GM12874 (cell line): ENCODE measurements around the gene PKDCC.

ENCODE experiments used
- CTCF ChIP-seq: IDR thresholded peaks from 2 replicates; pipeline ENCODE4 v1.5.1; 2011; ENCODE audit warnings: low read depth, mild to moderate bottlenecking, control low read depth, low read length, moderate library complexity; ENCODE audit not compliant: insufficient read depth

The PKDCC gene

DNA sequence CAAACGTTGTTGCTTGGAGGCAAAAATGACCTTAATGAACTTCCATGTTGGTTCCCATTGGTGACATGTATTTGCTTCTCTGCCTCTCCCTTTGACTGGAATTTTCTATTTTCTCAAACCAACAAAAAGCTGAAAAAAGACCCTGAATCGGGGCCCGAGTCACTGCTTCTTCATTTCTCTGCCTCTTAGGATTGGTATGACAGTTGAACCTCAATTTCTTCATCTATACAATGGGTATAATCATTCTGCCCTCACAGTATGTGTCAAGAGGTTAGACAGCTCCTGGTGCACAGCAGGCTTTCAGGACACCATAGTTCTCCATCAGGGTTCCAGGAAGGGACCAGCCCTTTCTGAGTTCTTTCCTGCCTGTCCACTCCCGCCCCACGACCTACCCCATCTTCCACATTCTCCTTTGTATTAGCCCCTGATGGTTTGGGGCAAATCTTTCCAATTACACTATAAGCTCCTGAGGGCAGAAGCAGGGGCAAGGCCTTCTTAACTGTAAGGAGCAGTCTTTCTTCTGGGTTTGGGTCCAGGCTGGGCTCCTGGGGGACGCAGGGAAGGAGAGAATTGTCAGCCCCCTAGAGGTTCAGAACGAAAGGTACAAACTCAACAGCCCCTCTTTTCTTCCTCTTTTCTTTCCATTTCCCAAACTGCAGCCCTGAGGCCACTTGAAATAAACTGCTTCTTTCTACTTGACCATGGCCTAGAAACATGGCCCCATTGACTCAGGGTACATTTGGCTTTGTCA is 6.3 kb upstream of the PKDCC start:
- no peak for TF ChIP-seq CTCF

DNA sequence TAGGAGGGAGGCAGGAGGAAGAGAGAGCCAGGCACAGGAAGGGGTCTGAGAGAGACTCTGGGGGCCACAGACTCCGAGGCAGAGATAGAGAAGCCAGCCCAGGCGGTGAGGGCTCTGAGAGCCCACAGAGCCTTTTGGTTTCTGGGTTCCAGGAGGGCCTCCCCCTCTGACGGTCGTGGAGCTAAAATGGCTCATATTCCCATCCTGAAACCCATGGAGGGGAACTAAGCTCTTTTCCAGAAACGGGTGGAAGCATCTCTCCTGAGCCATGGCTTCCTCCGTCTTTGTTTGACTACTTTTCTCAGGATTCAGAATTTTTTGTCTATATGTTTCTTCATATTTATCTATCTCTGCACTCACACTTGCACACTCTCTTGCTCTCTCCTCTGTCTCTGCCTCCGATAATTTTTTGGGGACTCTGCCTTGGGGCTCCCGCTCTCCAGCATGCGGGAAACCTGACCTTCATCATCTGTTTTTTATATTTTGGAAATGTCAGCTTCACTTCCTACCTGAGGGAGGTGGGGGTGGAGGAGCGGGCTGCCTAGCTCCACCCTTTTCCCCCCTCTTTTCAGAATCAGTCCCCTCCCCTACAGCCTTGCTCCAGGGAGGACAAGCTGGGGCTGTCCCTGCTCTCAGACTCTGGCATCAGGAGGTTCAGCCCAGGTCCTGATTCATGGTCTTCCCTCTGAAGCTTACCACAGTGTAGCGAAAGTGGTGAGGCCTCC is 5.0 kb upstream of the PKDCC start:
- no peak for TF ChIP-seq CTCF

- TF ChIP-seq CTCF: no peak
Measured at GRCh38 chr2:42043789-42044394, 3.9 kb upstream of the PKDCC start.

DNA sequence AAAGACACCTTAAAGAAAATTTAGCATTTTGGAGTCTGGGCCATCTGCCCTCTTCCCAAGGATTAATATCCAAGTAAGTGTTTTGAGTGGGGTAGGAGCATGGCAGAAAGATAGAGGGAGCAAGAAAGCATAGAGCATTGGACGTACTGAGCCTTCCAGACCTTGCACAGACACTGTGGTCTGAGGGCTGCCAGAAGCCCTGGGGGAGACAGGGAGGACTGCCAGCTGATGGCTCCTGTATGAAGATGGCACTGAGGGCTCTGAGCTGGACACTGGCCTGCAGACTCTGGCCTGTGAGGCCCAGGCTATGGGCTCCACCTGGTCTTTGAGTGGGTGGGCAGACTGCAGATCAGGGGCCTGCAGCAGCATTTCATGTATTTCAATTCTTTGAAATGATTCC is 2.9 kb upstream of the PKDCC start:
- no peak for TF ChIP-seq CTCF

- no peak for TF ChIP-seq CTCF
Measured at GRCh38 chr2:42045352-42045751, 2.5 kb upstream of the PKDCC start.

GRCh38 chr2:42045848-42046748 is 1.7 kb upstream of the PKDCC start:
- TF ChIP-seq CTCF: no peak
